GM23248 (cell line): Measurements from ENCODE around the gene RPL5.

ENCODE experiments used
- EZH2 ChIP-seq: fragments of 200-600 bp; sonication (generic); IDR thresholded peaks from 2 replicates; pipeline ENCODE4 v1.6.1; 2018; ENCODE audit warnings: antibody characterized with exemption, mild to moderate bottlenecking; ENCODE audit not compliant: insufficient read depth, poor library complexity, severe bottlenecking
- EZH2phosphoT487 ChIP-seq: fragments of 200-600 bp; sonication (generic); IDR thresholded peaks from 2 replicates; pipeline ENCODE4 v1.6.1; 2018; ENCODE audit warnings: antibody characterized with exemption, moderate library complexity, mild to moderate bottlenecking, low read depth; ENCODE audit not compliant: insufficient read depth

GRCh38 chr1:92790867-92791266, 41.0 kb upstream of the RPL5 start:
- TF ChIP-seq EZH2phosphoT487 = no peak
- TF ChIP-seq EZH2 = no peak
